ENCODE results near the gene FADS3.
A peak's percentile ranks its signal among the peaks of the same experiment; 100 is the strongest.

- TF ChIP-seq CTCF (conservative IDR thresholded peaks at IDR 0.05; ENCODE audit: low read depth in 2 of 2) (no peak), ZNF331 (CRISPR knock-in tag; IDR thresholded peaks at IDR 0.05; ENCODE audit: low read depth) (no peak), CREB1 (CRISPR knock-in tag; IDR thresholded peaks at IDR 0.05; ENCODE audit: low read depth) (peak; percentile 36; the same call in 1 of the 2 replicates), POLR2AphosphoS5 (IDR thresholded peaks at IDR 0.05; ENCODE audit: low read depth) (no peak), EZH2 (IDR thresholded peaks at IDR 0.05; ENCODE audit: low read depth, unreplicated experiment) (no peak), EZH2phosphoT487 (IDR thresholded peaks at IDR 0.05; ENCODE audit: unreplicated experiment) (no peak), STAT1 (IDR thresholded peaks at IDR 0.05; ENCODE audit: unreplicated experiment) (no peak), JUNB (IDR thresholded peaks at IDR 0.05; ENCODE audit: unreplicated experiment) (no peak)
- TF ChIP-seq, protein P1, sequence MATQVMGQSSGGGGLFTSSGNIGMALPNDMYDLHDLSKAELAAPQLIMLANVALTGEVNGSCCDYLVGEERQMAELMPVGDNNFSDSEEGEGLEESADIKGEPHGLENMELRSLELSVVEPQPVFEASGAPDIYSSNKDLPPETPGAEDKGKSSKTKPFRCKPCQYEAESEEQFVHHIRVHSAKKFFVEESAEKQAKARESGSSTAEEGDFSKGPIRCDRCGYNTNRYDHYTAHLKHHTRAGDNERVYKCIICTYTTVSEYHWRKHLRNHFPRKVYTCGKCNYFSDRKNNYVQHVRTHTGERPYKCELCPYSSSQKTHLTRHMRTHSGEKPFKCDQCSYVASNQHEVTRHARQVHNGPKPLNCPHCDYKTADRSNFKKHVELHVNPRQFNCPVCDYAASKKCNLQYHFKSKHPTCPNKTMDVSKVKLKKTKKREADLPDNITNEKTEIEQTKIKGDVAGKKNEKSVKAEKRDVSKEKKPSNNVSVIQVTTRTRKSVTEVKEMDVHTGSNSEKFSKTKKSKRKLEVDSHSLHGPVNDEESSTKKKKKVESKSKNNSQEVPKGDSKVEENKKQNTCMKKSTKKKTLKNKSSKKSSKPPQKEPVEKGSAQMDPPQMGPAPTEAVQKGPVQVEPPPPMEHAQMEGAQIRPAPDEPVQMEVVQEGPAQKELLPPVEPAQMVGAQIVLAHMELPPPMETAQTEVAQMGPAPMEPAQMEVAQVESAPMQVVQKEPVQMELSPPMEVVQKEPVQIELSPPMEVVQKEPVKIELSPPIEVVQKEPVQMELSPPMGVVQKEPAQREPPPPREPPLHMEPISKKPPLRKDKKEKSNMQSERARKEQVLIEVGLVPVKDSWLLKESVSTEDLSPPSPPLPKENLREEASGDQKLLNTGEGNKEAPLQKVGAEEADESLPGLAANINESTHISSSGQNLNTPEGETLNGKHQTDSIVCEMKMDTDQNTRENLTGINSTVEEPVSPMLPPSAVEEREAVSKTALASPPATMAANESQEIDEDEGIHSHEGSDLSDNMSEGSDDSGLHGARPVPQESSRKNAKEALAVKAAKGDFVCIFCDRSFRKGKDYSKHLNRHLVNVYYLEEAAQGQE (IDR thresholded peaks at IDR 0.05; ENCODE audit: unreplicated experiment): no peak
Observed at GRCh38 chr11:61881397-61881796, 9.9 kb downstream of the FADS3 start.
